ENCODE results near the gene PAGE2.
"Not testable (repeated sequence)": the region's sequence is repeated elsewhere in the genome, so short reads cannot be mapped to it uniquely, and the experiment has no call there.

PAGE2 gene

GRCh38 chrX:55088795-55089489, at the start of gene PAGE2:
Gene PAGE2 (plus strand): TSS chrX:55089018. CDS start chrX:55090021, 1,003 bp downstream.
- no peak for FAIRE-seq

GRCh38 chrX:55039471-55039870, 49.3 kb upstream of the PAGE2 start:
- FAIRE-seq, result no peak

- FAIRE-seq, result no peak
Observed at GRCh38 chrX:55041514-55041913, 47.3 kb upstream of the PAGE2 start.

- not testable (repeated sequence) for FAIRE-seq
Observed at GRCh38 chrX:55050599-55050998, 38.2 kb upstream of the PAGE2 start.

GRCh38 chrX:55056820-55057674, 31.8 kb upstream of the PAGE2 start:
- FAIRE-seq, result no peak

- peak; percentile 69 for FAIRE-seq
Observed at GRCh38 chrX:55057675-55058249, 31.1 kb upstream of the PAGE2 start.

- FAIRE-seq, result not testable (repeated sequence)
Observed at GRCh38 chrX:55067180-55067579, 21.6 kb upstream of the PAGE2 start.

GRCh38 chrX:55072286-55072685, 16.5 kb upstream of the PAGE2 start:
- FAIRE-seq, result no peak

GRCh38 chrX:55074851-55075467, 13.9 kb upstream of the PAGE2 start, which contains the start of gene PAGE2B:
Gene PAGE2B (plus strand): TSS chrX:55075030. CDS start chrX:55076042, 1,012 bp downstream.
- no peak for FAIRE-seq

- FAIRE-seq, result no peak
Observed at GRCh38 chrX:55098691-55099090, 9.9 kb downstream of the PAGE2 start.

GRCh38 chrX:55099162-55099561, 10.3 kb downstream of the PAGE2 start:
- no peak for FAIRE-seq

GRCh38 chrX:55102754-55103153, 13.9 kb downstream of the PAGE2 start:
- no peak for FAIRE-seq

GRCh38 chrX:55107262-55107661, 18.4 kb downstream of the PAGE2 start:
- FAIRE-seq, result no peak

GRCh38 chrX:55107911-55108310, 19.1 kb downstream of the PAGE2 start:
- FAIRE-seq, result no peak

- no peak for FAIRE-seq
Observed at GRCh38 chrX:55109306-55109705, 20.5 kb downstream of the PAGE2 start.

- no peak for FAIRE-seq
Observed at GRCh38 chrX:55111578-55112254, 22.9 kb downstream of the PAGE2 start.

- not testable (repeated sequence) for FAIRE-seq
Observed at GRCh38 chrX:55116589-55116988, 27.8 kb downstream of the PAGE2 start.

- FAIRE-seq, result no peak
Observed at GRCh38 chrX:55118574-55118973, 29.8 kb downstream of the PAGE2 start.

- FAIRE-seq, result no peak
Observed at GRCh38 chrX:55119271-55119670, 30.5 kb downstream of the PAGE2 start.

GRCh38 chrX:55119712-55120111, 30.9 kb downstream of the PAGE2 start:
- no peak for FAIRE-seq

GRCh38 chrX:55120761-55121358, 32.0 kb downstream of the PAGE2 start:
- no peak for FAIRE-seq

- no peak for FAIRE-seq
Observed at GRCh38 chrX:55123900-55124299, 35.1 kb downstream of the PAGE2 start.

Measured in G401.6 (cell line).